ENCODE data around the gene ZDHHC8. TPM values are rescaled to one million over a fixed set of nuclear protein-coding genes. Genes with fewer than 3 reads are reported as not detected.

ZDHHC8 gene
- total RNA-seq, 2 donors from 2014 or later = 45.6 to 46.3 TPM

GRCh38 chr22:20111045-20111688 lies 20.4 kb upstream of the ZDHHC8 start:
- DNase-seq (ENCODE audit: low spot score) = no peak
- intact Hi-C loops (cut with DNase I) = no loop called here

- intact Hi-C loops (cut with DNase I) = no loop called here
- no peak for DNase-seq (ENCODE audit: low spot score)
Measured at GRCh38 chr22:20111689-20112622, 19.6 kb upstream of the ZDHHC8 start.

GRCh38 chr22:20112623-20113511 lies 18.7 kb upstream of the ZDHHC8 start:
- no peak for DNase-seq (ENCODE audit: low spot score)
- intact Hi-C loops (cut with DNase I) = no loop called here

GRCh38 chr22:20113551-20114310 lies 17.9 kb upstream of the ZDHHC8 start:
- intact Hi-C loops (cut with DNase I) = no loop called here
- no peak for DNase-seq (ENCODE audit: low spot score)

- no peak for DNase-seq (ENCODE audit: low spot score)
- intact Hi-C loops (cut with DNase I) = no loop called here
Measured at GRCh38 chr22:20114506-20115475, 16.8 kb upstream of the ZDHHC8 start.

GRCh38 chr22:20115691-20116375 lies 15.8 kb upstream of the ZDHHC8 start, which contains the start of gene RANBP1:
Gene RANBP1 (plus strand): TSS chr22:20116104. CDS start chr22:20116185, 81 bp downstream.
- DNase-seq (ENCODE audit: low spot score) = no peak
- intact Hi-C loops (cut with DNase I) = no loop called here

GRCh38 chr22:20116376-20116950 lies 15.1 kb upstream of the ZDHHC8 start:
- intact Hi-C loops (cut with DNase I) = no loop called here
- no peak for DNase-seq (ENCODE audit: low spot score)

- peak; percentile 100 for DNase-seq (ENCODE audit: low spot score)
- intact Hi-C loops (cut with DNase I) = no loop called here
Measured at GRCh38 chr22:20116951-20117632, 14.5 kb upstream of the ZDHHC8 start, which contains the start of gene TRMT2A. Gene TRMT2A (minus strand): TSS chr22:20117226. CDS start chr22:20116906, 320 bp downstream.

GRCh38 chr22:20117633-20118299 lies 13.8 kb upstream of the ZDHHC8 start:
- no peak for DNase-seq (ENCODE audit: low spot score)
- intact Hi-C loops (cut with DNase I) = no loop called here

GRCh38 chr22:20118300-20119020 lies 13.1 kb upstream of the ZDHHC8 start:
- DNase-seq (ENCODE audit: low spot score) = no peak
- intact Hi-C loops (cut with DNase I) = no loop called here

GRCh38 chr22:20121856-20122415 lies 9.7 kb upstream of the ZDHHC8 start:
- intact Hi-C loops (cut with DNase I) = no loop called here
- no peak for DNase-seq (ENCODE audit: low spot score)

- intact Hi-C loops (cut with DNase I) = no loop called here
- no peak for DNase-seq (ENCODE audit: low spot score)
Measured at GRCh38 chr22:20123366-20124082, 8.1 kb upstream of the ZDHHC8 start.

- DNase-seq (ENCODE audit: low spot score) = no peak
- intact Hi-C loops (cut with DNase I) = no loop called here
Measured at GRCh38 chr22:20124083-20124787, 7.4 kb upstream of the ZDHHC8 start.

All from posterior vena cava (tissue), 2 donors.